GM12891 (cell line): ENCODE measurements around the gene GREM2.

Experiments used
- PAX5 ChIP-seq: IDR thresholded peaks from 2 replicates; pipeline ENCODE4 v1.6.1; 2011; ENCODE audit warnings: low read length, moderate library complexity, mild to moderate bottlenecking; ENCODE audit not compliant: insufficient read depth, severe bottlenecking
- POLR2A ChIP-seq: IDR thresholded peaks from 2 replicates; pipeline ENCODE4 v1.6.1; 2011; ENCODE audit warnings: low read depth, low read length, control low read depth
- POLR2AphosphoS5 ChIP-seq: IDR thresholded peaks from 2 replicates; pipeline ENCODE4 v1.6.1; 2011; ENCODE audit warnings: low read depth, low read length, control low read depth
- TAF1 ChIP-seq: IDR thresholded peaks from 2 replicates; pipeline ENCODE4 v1.6.1; 2011; ENCODE audit warnings: low read depth, low read length, control low read depth

- TF ChIP-seq TAF1 (no peak), POLR2AphosphoS5 (no peak), POLR2A (no peak), PAX5 (no peak)
These were observed 732 bp downstream of the GREM2 start for GRCh38 chr1:240611228-240611618.
